Measurements from ENCODE around the gene UBE3D.

Gene UBE3D

DNA sequence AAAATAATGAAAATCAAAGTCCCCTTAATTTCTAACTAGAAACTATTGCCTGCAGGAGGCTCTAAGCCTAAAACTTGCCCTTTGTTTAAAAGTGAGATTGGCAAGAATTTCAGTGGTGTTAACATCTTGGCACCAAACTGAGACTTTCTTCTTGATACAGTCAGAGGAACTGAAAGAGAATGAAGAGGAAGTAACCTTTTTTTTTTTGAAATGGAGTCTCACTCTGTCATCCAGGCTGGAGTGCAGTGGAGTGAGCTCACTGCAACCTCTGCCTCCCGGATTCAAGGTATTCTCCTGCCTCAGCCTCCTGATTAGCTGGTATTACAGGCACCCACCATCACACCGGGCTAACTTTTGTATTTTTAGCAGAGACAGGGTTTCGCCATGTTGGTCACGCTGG is 5.4 kb upstream of the UBE3D start:
- Histone ChIP-seq H3K4me3 (ENCODE audit: low read depth, low read length) (no peak overlapping the region), H3K4me1 (ENCODE audit: control insufficient read depth, insufficient read depth, low read length) (peaks cover 21% of the 10 kb centered on the region; the same call in 1 of the 2 replicates), H3K36me3 (ENCODE audit: control insufficient read depth in 2 of 2, insufficient read depth in 1 of 2, low read length in 2 of 2) (peaks cover 0 to 12% of the 10 kb centered on the region in 2 experiments; a peak in 2 of 3 replicates), H3K9me3 (ENCODE audit: control insufficient read depth, insufficient read depth, low read depth, low read length) (no peaks in the 10 kb centered on the region), H3K27ac (ENCODE audit: extremely low read depth, low read depth, low read length) (no peak overlapping the region)
- ChIA-PET CTCF (interaction anchor here (0.7 to 8.8 kb wide), 5 partner anchors 148 to 803 kb away, joined by 3 to 240 read pairs (median 4); partner anchors contain the start of gene PRSS35), POLR2A (no interaction called here)
- TF ChIP-seq ZNF184 (tag by site-specific recombination; IDR thresholded peaks at IDR 0.05) (no peak), ZNF132 (tag by site-specific recombination; IDR thresholded peaks at IDR 0.05; ENCODE audit: borderline replicate concordance) (no peak), ZNF600 (tag by site-specific recombination; IDR thresholded peaks at IDR 0.05) (peak; percentile 31; the same call in 1 of the 2 replicates), ZNF302 (tag by site-specific recombination; IDR thresholded peaks at IDR 0.05; ENCODE audit: low read depth) (no peak), ZNF830 (tag by site-specific recombination; IDR thresholded peaks at IDR 0.05; ENCODE audit: low read depth) (no peak), ZBTB17 (tag by site-specific recombination; IDR thresholded peaks at IDR 0.05) (peak; percentile 60), ZNF558 (tag by site-specific recombination; IDR thresholded peaks at IDR 0.05) (no peak), TRIM28 (IDR thresholded peaks at IDR 0.05; ENCODE audit: borderline replicate concordance, low read length) (no peak), ZNF133 (tag by site-specific recombination; IDR thresholded peaks at IDR 0.05) (no peak), ZNF670 (tag by site-specific recombination; IDR thresholded peaks at IDR 0.05; ENCODE audit: low read depth) (no peak), MYNN (tag by site-specific recombination; IDR thresholded peaks at IDR 0.05; ENCODE audit: borderline replicate concordance) (no peak), PRDM1 (tag by site-specific recombination; IDR thresholded peaks at IDR 0.05) (peak; percentile 80)
- TF ChIP-seq, protein P1, sequence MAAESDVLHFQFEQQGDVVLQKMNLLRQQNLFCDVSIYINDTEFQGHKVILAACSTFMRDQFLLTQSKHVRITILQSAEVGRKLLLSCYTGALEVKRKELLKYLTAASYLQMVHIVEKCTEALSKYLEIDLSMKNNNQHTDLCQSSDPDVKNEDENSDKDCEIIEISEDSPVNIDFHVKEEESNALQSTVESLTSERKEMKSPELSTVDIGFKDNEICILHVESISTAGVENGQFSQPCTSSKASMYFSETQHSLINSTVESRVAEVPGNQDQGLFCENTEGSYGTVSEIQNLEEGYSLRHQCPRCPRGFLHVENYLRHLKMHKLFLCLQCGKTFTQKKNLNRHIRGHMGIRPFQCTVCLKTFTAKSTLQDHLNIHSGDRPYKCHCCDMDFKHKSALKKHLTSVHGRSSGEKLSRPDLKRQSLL (tag by site-specific recombination; IDR thresholded peaks at IDR 0.05): no peak
- TF ChIP-seq, protein P2, sequence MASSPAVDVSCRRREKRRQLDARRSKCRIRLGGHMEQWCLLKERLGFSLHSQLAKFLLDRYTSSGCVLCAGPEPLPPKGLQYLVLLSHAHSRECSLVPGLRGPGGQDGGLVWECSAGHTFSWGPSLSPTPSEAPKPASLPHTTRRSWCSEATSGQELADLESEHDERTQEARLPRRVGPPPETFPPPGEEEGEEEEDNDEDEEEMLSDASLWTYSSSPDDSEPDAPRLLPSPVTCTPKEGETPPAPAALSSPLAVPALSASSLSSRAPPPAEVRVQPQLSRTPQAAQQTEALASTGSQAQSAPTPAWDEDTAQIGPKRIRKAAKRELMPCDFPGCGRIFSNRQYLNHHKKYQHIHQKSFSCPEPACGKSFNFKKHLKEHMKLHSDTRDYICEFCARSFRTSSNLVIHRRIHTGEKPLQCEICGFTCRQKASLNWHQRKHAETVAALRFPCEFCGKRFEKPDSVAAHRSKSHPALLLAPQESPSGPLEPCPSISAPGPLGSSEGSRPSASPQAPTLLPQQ (tag by site-specific recombination; IDR thresholded peaks at IDR 0.05): no peak
- TF ChIP-seq, protein P3, sequence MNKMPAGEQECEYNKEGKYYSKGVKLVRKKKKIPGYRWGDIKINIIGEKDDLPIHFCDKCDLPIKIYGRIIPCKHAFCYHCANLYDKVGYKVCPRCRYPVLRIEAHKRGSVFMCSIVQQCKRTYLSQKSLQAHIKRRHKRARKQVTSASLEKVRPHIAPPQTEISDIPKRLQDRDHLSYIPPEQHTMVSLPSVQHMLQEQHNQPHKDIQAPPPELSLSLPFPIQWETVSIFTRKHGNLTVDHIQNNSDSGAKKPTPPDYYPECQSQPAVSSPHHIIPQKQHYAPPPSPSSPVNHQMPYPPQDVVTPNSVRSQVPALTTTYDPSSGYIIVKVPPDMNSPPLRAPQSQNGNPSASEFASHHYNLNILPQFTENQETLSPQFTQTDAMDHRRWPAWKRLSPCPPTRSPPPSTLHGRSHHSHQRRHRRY (tag by site-specific recombination; IDR thresholded peaks at IDR 0.05): no peak

- H3K27ac ChIP-seq (ENCODE audit: extremely low read depth, low read depth, low read length): no peak overlapping the region
- H3K9me3 ChIP-seq (ENCODE audit: control insufficient read depth, insufficient read depth, low read depth, low read length): no peaks in the 10 kb centered on the region
- POLR2A ChIA-PET: no interaction called here
- H3K4me1 ChIP-seq (ENCODE audit: control insufficient read depth, insufficient read depth, low read length): peaks cover 21% of the 10 kb centered on the region; the same call in 1 of the 2 replicates
- H3K36me3 ChIP-seq (ENCODE audit: control insufficient read depth in 2 of 2, insufficient read depth in 1 of 2, low read length in 2 of 2): peaks cover 0 to 4% of the 10 kb centered on the region in 2 experiments; a peak in 1 of 3 replicates
- CTCF ChIA-PET: interaction anchor here (0.9 to 8.8 kb wide), 5 partner anchors 10 to 443 kb away, joined by 3 to 240 read pairs (median 4); partner anchors contain the start of gene PRSS35
- H3K4me3 ChIP-seq (ENCODE audit: low read depth, low read length): no peak overlapping the region
- peak; percentile 96 for TF ChIP-seq SCRT2 (tag by site-specific recombination; IDR thresholded peaks at IDR 0.05)
- no peak for TF ChIP-seq ZNF350 (tag by site-specific recombination; IDR thresholded peaks at IDR 0.05)
- TF ChIP-seq, protein P4, sequence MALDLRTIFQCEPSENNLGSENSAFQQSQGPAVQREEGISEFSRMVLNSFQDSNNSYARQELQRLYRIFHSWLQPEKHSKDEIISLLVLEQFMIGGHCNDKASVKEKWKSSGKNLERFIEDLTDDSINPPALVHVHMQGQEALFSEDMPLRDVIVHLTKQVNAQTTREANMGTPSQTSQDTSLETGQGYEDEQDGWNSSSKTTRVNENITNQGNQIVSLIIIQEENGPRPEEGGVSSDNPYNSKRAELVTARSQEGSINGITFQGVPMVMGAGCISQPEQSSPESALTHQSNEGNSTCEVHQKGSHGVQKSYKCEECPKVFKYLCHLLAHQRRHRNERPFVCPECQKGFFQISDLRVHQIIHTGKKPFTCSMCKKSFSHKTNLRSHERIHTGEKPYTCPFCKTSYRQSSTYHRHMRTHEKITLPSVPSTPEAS (tag by site-specific recombination; IDR thresholded peaks at IDR 0.05): no peak
- TF ChIP-seq ZNF664 (tag by site-specific recombination; IDR thresholded peaks at IDR 0.05): no peak
- no peak for TF ChIP-seq ZBTB11 (tag by site-specific recombination; conservative IDR thresholded peaks at IDR 0.05; ENCODE audit: low read depth)
- TF ChIP-seq SALL2 (tag by site-specific recombination; IDR thresholded peaks at IDR 0.05; ENCODE audit: borderline replicate concordance): no peak
- TF ChIP-seq ZNF560 (tag by site-specific recombination; IDR thresholded peaks at IDR 0.05; ENCODE audit: borderline replicate concordance): no peak
- TF ChIP-seq SCRT1 (tag by site-specific recombination; IDR thresholded peaks at IDR 0.05; ENCODE audit: borderline replicate concordance): peak; percentile 93
Observed at GRCh38 chr6:83069633-83070032, 4.0 kb upstream of the UBE3D start.

Measured in HEK293 (cell line).